T-helper 1 cell treated with Interleukin-12 subunit alpha and Interleukin-12 subunit beta and Interleukin-4 antibody, amounts not matched to agents 30 μg/mL and 1 μg/mL, for 36 hours (primary cell): Measurements from ENCODE around the gene ZNF692.

Experiments used
- H3K27ac Mint-ChIP-seq: one replicate; pipeline ENCODE4 v1.8.0; 2021; ENCODE audit warnings: mild to moderate bottlenecking, mixed read lengths
- H3K27me3 Mint-ChIP-seq: one replicate; pipeline ENCODE4 v1.8.0; 2021; ENCODE audit warnings: low read depth, mixed read lengths
- H3K36me3 Mint-ChIP-seq: one replicate; pipeline ENCODE4 v1.8.0; 2021; ENCODE audit warnings: low read depth, mixed read lengths
- H3K4me1 Mint-ChIP-seq: one replicate; pipeline ENCODE4 v1.8.0; 2021; ENCODE audit warnings: low read depth, mixed read lengths
- H3K4me3 Mint-ChIP-seq: one replicate; pipeline ENCODE4 v1.8.0; 2021; ENCODE audit warnings: mild to moderate bottlenecking, moderate library complexity, mixed read lengths
- H3K9me3 Mint-ChIP-seq: one replicate; pipeline ENCODE4 v1.8.0; 2021; ENCODE audit warnings: mixed read lengths

ZNF692 gene

DNA sequence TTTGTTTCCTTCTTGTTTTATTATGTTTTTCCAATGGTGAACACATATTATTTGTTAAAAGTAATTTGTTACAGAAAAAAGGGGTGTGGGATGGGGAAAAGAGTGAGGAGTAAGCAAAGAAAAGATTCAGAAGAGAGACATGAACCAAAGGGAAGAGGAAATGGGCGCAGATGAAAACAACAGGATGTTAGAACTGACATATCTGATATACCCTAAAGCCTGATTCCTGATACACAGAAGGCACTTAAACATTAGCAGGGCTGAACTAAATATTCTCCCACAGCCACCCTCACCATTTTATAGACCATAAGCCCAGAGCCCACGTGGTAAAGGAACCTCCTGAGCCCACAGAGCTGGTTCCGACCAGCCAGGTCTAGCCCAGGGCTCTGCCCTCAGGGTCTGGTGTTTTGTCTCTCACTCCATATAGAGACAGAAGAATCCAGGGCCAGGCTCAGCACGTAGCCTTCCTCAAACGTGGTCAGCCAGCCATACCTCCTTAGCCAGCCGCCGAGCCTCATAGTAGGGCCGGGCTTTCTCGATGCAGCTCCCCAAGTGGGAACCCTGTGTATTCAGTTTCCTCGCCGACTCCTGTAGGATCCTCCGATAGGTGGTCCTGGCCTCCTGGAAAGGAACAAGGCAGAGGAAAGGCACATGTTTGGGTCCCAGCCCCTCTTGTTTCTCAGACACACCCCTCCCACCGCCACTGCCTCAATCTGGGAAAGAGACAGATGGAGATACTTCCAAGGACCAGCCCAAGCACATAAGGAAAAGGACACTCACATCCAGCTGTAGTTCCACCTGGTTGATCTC lies 42.6 kb downstream of the ZNF692 start:
- Mint-ChIP-seq H3K4me3 (peak overlapping the region; percentile 40), H3K4me1 (peaks cover 45% of the 10 kb centered on the region), H3K9me3 (no peaks in the 10 kb centered on the region), H3K27ac (peak overlapping the region; percentile 64), H3K36me3 (peaks cover 45% of the 10 kb centered on the region), H3K27me3 (no peaks in the 10 kb centered on the region)

DNA sequence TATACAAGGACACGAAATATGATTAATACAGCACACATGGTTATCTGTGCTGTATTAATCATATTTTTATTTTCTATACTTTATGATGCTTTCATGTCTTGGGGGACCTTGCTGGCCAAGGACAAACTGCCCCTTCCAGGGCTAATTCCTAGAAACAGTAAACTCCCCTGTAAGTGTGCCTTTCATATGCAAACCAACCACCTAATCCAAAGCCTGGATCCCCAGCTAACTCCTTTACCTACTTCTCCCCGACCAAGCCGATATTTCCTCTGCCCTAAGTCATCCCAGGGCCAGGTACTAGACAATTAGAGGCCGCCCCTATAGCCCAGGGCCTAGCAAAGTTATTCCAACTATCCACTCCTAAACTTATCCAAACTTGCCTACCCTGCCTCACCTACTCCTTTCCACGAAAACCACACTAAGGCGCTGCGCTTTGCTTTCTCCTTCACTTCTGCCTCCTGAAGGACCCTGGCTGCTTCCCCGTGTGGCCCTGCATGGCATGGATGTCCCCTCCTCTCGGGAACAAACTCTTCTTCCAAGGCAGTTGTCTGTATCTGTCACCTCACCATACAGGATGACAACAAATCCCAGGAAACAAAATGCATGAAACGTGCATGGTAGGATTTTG lies 43.4 kb downstream of the ZNF692 start:
- H3K4me1 Mint-ChIP-seq: peaks cover 39% of the 10 kb centered on the region
- H3K4me3 Mint-ChIP-seq: no peak overlapping the region
- peaks cover 47% of the 10 kb centered on the region for H3K36me3 Mint-ChIP-seq
- H3K9me3 Mint-ChIP-seq: no peaks in the 10 kb centered on the region
- H3K27ac Mint-ChIP-seq: peak overlapping the region; percentile 64
- no peaks in the 10 kb centered on the region for H3K27me3 Mint-ChIP-seq

DNA sequence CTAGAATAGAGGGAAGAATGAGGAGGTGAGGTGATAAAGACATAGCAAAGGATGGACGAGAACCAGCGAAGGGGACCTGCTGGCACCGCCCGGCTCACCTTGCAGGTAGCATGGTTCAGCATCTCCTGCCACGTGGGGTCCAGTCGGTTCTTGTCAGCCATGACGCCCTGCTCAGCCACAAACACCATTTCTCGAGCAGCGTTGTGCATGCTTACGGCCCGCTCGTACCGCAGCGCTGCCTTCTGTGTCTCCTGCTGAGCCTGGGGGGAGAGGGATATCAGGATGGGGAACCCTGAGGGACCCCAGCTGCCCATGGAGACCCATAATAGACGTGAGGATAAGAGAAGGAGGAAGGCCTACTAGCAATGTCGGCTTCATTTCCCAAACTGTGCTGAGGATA lies 44.5 kb downstream of the ZNF692 start:
- Mint-ChIP-seq H3K36me3 (peaks cover 40% of the 10 kb centered on the region), H3K4me3 (no peak overlapping the region), H3K9me3 (no peaks in the 10 kb centered on the region), H3K27me3 (no peaks in the 10 kb centered on the region), H3K27ac (no peak overlapping the region), H3K4me1 (peaks cover 33% of the 10 kb centered on the region)

GRCh38 chr1:248813546-248813945 lies 45.3 kb downstream of the ZNF692 start:
- Mint-ChIP-seq H3K36me3 (peaks cover 35% of the 10 kb centered on the region), H3K4me3 (no peak overlapping the region), H3K4me1 (peaks cover 27% of the 10 kb centered on the region), H3K9me3 (no peaks in the 10 kb centered on the region), H3K27me3 (no peaks in the 10 kb centered on the region), H3K27ac (no peak overlapping the region)

DNA sequence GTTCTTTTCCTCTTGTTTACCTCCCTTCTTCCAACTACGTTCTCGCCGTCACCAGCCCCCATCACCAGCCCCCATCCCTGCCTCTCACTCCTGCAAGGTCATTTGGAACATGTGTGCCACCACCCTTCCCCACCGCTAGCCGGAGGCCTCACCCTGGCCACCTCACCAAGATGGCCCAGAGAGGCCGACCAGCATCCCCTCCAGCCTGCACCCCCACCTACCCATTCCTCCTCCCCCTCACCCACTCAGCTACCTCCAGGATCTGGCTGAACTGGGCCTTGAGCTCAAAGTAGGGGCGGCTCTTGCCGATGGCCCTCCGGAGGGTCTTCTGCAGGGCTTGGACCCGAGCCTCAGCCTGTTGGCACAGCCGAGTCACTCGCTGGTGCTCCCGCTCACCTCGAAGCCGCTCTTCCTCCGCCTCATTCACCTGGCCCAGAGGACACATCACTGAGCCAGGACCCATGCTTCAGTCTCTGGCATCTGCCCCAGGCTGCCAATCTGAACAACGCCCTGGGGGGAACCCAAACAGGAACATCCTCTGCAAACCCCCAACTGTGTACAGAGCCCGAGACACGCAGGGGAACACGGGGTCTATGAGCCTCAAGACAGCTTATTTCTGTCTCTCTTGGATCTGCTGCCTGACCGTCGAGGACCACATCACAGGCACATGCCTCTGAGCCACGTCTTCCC lies 46.0 kb downstream of the ZNF692 start:
- Mint-ChIP-seq H3K4me1 (peaks cover 23% of the 10 kb centered on the region), H3K27ac (no peak overlapping the region), H3K9me3 (no peaks in the 10 kb centered on the region), H3K4me3 (no peak overlapping the region), H3K27me3 (no peaks in the 10 kb centered on the region), H3K36me3 (peaks cover 35% of the 10 kb centered on the region)

- H3K4me1 Mint-ChIP-seq: peaks cover 14% of the 10 kb centered on the region
- H3K27me3 Mint-ChIP-seq: no peaks in the 10 kb centered on the region
- no peak overlapping the region for H3K4me3 Mint-ChIP-seq
- peaks cover 33% of the 10 kb centered on the region for H3K36me3 Mint-ChIP-seq
- no peak overlapping the region for H3K27ac Mint-ChIP-seq
- no peaks in the 10 kb centered on the region for H3K9me3 Mint-ChIP-seq
These were observed 47.1 kb downstream of the ZNF692 start for GRCh38 chr1:248811514-248812490.

- Mint-ChIP-seq H3K27me3 (no peaks in the 10 kb centered on the region), H3K27ac (no peak overlapping the region), H3K4me1 (peaks cover 5% of the 10 kb centered on the region), H3K4me3 (no peak overlapping the region), H3K36me3 (peaks cover 31% of the 10 kb centered on the region), H3K9me3 (no peaks in the 10 kb centered on the region)
These were observed 48.0 kb downstream of the ZNF692 start for GRCh38 chr1:248810727-248811513.

- Mint-ChIP-seq H3K9me3 (no peaks in the 10 kb centered on the region), H3K27ac (peak overlapping the region; percentile 2), H3K4me3 (no peak overlapping the region), H3K36me3 (peaks cover 25% of the 10 kb centered on the region), H3K27me3 (no peaks in the 10 kb centered on the region), H3K4me1 (peaks cover 2% of the 10 kb centered on the region)
These were observed 48.7 kb downstream of the ZNF692 start for GRCh38 chr1:248810000-248810726.

DNA sequence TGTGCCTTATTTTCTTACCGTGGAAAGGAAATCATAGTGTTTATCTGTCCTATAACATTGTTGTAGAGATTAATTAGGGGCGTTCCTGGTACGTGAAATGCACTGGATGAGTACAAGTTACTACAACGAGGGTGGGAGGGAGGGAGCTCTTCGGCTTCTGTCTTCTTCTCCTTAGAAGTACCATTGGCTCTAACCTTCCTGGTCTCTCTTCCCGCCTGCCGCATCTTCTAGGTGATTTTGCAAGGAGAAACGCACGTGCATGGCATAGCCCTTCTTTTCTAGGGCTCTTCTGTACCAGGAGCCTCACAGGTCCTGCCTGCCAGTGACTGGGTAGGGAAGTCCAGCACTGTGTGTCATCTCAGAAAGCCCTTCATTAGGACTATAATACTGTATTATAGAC lies 50.0 kb downstream of the ZNF692 start:
- H3K27ac Mint-ChIP-seq: no peak overlapping the region

GRCh38 chr1:248807067-248807737 lies 51.7 kb downstream of the ZNF692 start:
- peaks cover 4% of the 10 kb centered on the region for H3K4me1 Mint-ChIP-seq
- no peaks in the 10 kb centered on the region for H3K27me3 Mint-ChIP-seq
- H3K27ac Mint-ChIP-seq: no peak overlapping the region
- H3K36me3 Mint-ChIP-seq: peaks cover 6% of the 10 kb centered on the region
- no peaks in the 10 kb centered on the region for H3K9me3 Mint-ChIP-seq
- H3K4me3 Mint-ChIP-seq: no peak overlapping the region

More for the DNA sequence above, 50.0 kb downstream of the ZNF692 start:
- H3K36me3 Mint-ChIP-seq: peaks cover 14% of the 10 kb centered on the region
- peaks cover 4% of the 10 kb centered on the region for H3K4me1 Mint-ChIP-seq
- no peak overlapping the region for H3K4me3 Mint-ChIP-seq
- no peaks in the 10 kb centered on the region for H3K27me3 Mint-ChIP-seq
- H3K9me3 Mint-ChIP-seq: no peaks in the 10 kb centered on the region

DNA sequence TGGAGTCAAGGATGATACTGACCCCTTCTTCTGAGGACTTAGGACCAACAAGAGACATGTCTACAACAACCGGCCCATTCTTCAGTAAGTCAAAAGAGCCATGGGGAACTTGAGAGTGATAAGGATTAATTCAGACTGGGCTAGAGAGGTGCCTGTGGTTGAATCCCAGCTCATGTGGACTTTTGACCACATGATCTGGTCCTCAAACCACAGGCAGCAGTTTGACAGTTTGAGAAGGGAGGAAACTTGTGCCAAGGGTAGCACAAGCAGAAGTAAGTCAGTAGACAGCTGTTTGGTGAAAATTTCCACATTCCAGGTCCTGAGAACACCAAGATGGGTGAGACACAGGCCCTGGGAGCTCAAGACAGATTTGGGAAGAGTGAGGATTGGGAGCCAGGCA lies 53.0 kb downstream of the ZNF692 start:
- H3K27me3 Mint-ChIP-seq: peaks cover 3% of the 10 kb centered on the region

DNA sequence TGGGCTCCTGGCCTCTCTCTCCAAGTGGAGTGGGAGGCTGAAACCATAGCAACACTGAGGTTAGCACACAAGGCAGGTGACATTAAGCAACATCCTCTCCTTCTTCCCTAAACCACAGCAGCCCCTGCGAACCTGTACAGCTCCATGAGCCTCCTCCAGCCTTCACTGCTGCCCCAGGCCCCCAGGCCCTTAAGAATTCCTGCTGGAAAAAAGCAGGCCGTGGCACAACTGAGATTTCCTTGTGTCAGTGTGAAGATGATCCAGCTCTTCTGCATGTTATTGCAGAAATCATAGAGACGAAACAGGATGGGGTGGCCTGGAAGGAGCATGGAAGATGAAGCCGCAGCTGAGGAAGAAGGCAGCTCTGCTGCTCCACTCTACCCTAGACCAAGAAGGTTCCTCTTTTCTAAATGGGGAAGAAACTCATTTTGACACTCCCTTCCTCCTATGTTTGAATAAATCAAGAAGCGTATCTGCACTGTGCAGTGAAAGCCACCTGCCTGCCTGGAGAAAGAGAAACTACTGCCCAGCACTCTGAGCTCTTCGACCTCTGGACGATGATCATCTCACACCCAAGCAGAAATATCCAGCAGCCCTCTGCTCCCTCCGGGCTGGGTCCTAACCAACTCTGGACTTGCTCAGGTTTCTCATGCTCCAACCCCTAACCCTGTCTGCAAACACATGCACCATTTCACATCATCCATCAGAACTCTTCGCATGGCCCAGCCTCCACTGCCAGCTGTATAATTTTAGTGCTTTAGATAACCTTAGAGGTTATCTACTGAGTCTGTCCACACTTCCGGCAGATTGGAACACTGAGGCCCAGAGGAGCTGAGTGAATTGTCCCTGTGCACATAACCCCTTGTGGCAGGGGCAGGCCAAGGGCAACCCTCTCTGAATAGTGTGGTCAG lies 53.9 kb downstream of the ZNF692 start:
- Mint-ChIP-seq H3K4me3 (no peak overlapping the region), H3K27ac (no peak overlapping the region), H3K27me3 (peaks cover 3% of the 10 kb centered on the region), H3K4me1 (peaks cover 4% of the 10 kb centered on the region), H3K36me3 (no peaks in the 10 kb centered on the region), H3K9me3 (no peaks in the 10 kb centered on the region)

More for the DNA sequence above, 53.0 kb downstream of the ZNF692 start:
- no peaks in the 10 kb centered on the region for H3K36me3 Mint-ChIP-seq
- H3K4me1 Mint-ChIP-seq: peaks cover 4% of the 10 kb centered on the region
- no peak overlapping the region for H3K27ac Mint-ChIP-seq
- no peaks in the 10 kb centered on the region for H3K9me3 Mint-ChIP-seq
- no peak overlapping the region for H3K4me3 Mint-ChIP-seq
